HepG2 (cell line): ENCODE measurements around the gene CHRNB4. TPM values are rescaled to one million over a fixed set of nuclear protein-coding genes. Genes with fewer than 3 reads are reported as not detected.

Experiments used
- ATAC-seq: fragments of 200-7000 bp; cut with Tn5 transposase; 3 replicates; pipeline ENCODE4 v1.9.1; 2020; ENCODE audit warnings: mild to moderate bottlenecking, moderate library complexity
- BruUV-seq: library from RNA; stranded (reverse); fragments of 400-500 nt; replicated peaks from 2 replicates; lab custom pipeline; 2021; lab: Mats Ljungman, UMichigan
- CTCF ChIA-PET: fragments of 300-600 bp; formaldehyde crosslinking; extraction: SDS; loops from one replicate; lab custom pipeline; 2021; ENCODE audit warnings: low total read pairs, inconsistent platforms, low intra/inter-chr PET ratio; lab: Yijun Ruan, JAX
- POLR2A ChIA-PET: fragments of 350-600 bp; sonication (Branson Sonifier 250); formaldehyde crosslinking; loops from one replicate; lab custom pipeline; 2020; ENCODE audit warnings: antibody characterized with exemption, inconsistent platforms; lab: Yijun Ruan, JAX
- DNase-seq: peaks from one replicate; pipeline ENCODE4 v3.0.0-alpha.2; 2015; ENCODE audit warnings: low spot score
- FAIRE-seq: peaks from 3 replicates; lab custom pipeline; 2011; peaks lifted over from hg19 to GRCh38; lab: Jason Lieb, UNC
- H2AFZ ChIP-seq: one replicate; pipeline ENCODE4 v1.6.1; 2011; ENCODE audit warnings: low read length, inconsistent platforms
- H3K27ac ChIP-seq: fragments of 300-600 bp; 3 replicates; pipeline ENCODE4 v1.8.0; 2011; ENCODE audit warnings: mixed run types, mild to moderate bottlenecking, mixed read lengths, low read length, inconsistent platforms; ENCODE audit not compliant: insufficient read depth; ENCODE audit errors: extremely low read length
- H3K27me3 ChIP-seq, 2 experiments: fragments of 200-600 bp in 1 of 2; 2 replicates in 1 of 2; 3 replicates in 1 of 2; pipeline versions ENCODE4 v1.6.0 to v1.8.0; 2011; ENCODE audit warnings: low read length in 2 of 2, mild to moderate bottlenecking in 2 of 2, moderate library complexity in 2 of 2, inconsistent platforms in 1 of 2; ENCODE audit not compliant: insufficient read depth in 2 of 2, control insufficient read depth in 1 of 2
- H3K36me3 ChIP-seq, 2 experiments: fragments of 200-600 bp in 1 of 2; replicated peaks in 1 of 2; 2 replicates in 1 of 2; 3 replicates in 1 of 2; pipeline versions ENCODE4 v1.5.1 to v1.8.0; 2011; ENCODE audit warnings: low read length in 2 of 2, inconsistent platforms in 1 of 2; ENCODE audit not compliant: insufficient read depth in 2 of 2, control insufficient read depth in 1 of 2
- H3K4me1 ChIP-seq: 2 replicates; pipeline ENCODE4 v1.5.1; 2012; ENCODE audit warnings: low read length, inconsistent platforms; ENCODE audit not compliant: insufficient read depth
- H3K4me2 ChIP-seq: 2 replicates; pipeline ENCODE4 v1.6.0; 2011; ENCODE audit warnings: low read depth, low read length, inconsistent platforms
- H3K4me3 ChIP-seq, 3 experiments: fragments of 200-600 bp in 1 of 3; sonication (generic), shearing (Covaris generic) in 1 of 3; replicated peaks in 1 of 3; 2 replicates each; pipeline ENCODE4 v1.5.1; 2011 to 2016; ENCODE audit warnings: low read length in 3 of 3, inconsistent platforms in 2 of 3, low read depth in 2 of 3, mild to moderate bottlenecking in 2 of 3, control low read depth in 1 of 3, mixed read lengths in 1 of 3; ENCODE audit not compliant: insufficient read depth in 1 of 3
- H3K79me2 ChIP-seq: one replicate; pipeline ENCODE4 v1.6.1; 2011; ENCODE audit warnings: low read length, inconsistent platforms; ENCODE audit not compliant: insufficient read depth
- H3K9ac ChIP-seq: 2 replicates; pipeline ENCODE4 v1.6.0; 2011; ENCODE audit warnings: mild to moderate bottlenecking, low read depth, low read length, inconsistent platforms; ENCODE audit not compliant: insufficient read depth
- H3K9me3 ChIP-seq: 2 replicates; pipeline ENCODE4 v1.5.1; 2012; ENCODE audit warnings: mild to moderate bottlenecking, low read length
- H4K20me1 ChIP-seq: 2 replicates; pipeline ENCODE4 v1.6.0; 2011; ENCODE audit warnings: inconsistent platforms, mild to moderate bottlenecking, low read length, moderate library complexity; ENCODE audit not compliant: insufficient read depth
- CTCF ChIP-seq: sonication (generic); formaldehyde crosslinking; IDR thresholded peaks from 2 replicates; pipeline ENCODE4 v1.5.0; 2020; ENCODE audit warnings: mild to moderate bottlenecking, missing genetic modification reagents, moderate library complexity
- HNRNPH1 ChIP-seq: fragments of 200-400 bp; formaldehyde crosslinking; optimal IDR thresholded peaks from 2 replicates; pipeline ENCODE3; 2017; ENCODE audit warnings: mild to moderate bottlenecking, low read depth, low read length
- KDM5B ChIP-seq: sonication (generic); formaldehyde crosslinking; IDR thresholded peaks from 2 replicates; pipeline ENCODE4 v1.4.0; 2020; ENCODE audit warnings: missing genetic modification reagents, mild to moderate bottlenecking, borderline replicate concordance
- NR2C2 ChIP-seq: sonication (generic); formaldehyde crosslinking; IDR thresholded peaks from 2 replicates; pipeline ENCODE4 v1.4.0; 2020; ENCODE audit warnings: missing genetic modification reagents, mild to moderate bottlenecking, moderate library complexity, borderline replicate concordance
- PCBP2 ChIP-seq: fragments of 200-400 bp; formaldehyde crosslinking; optimal IDR thresholded peaks from 2 replicates; pipeline ENCODE3; 2018; ENCODE audit warnings: low read length, low read depth; ENCODE audit not compliant: poor library complexity, severe bottlenecking
- PHF8 ChIP-seq: sonication (generic); formaldehyde crosslinking; IDR thresholded peaks from 2 replicates; pipeline ENCODE4 v1.5.0; 2020; ENCODE audit warnings: missing genetic modification reagents
- RNF2 ChIP-seq: fragments of 450-650 bp; conservative IDR thresholded peaks from 2 replicates; pipeline ENCODE4 v1.6.1; 2016; ENCODE audit warnings: low read depth
- TBX2 ChIP-seq: sonication (generic); formaldehyde crosslinking; IDR thresholded peaks from 2 replicates; pipeline ENCODE4 v1.5.0; 2020; ENCODE audit warnings: missing genetic modification reagents, mild to moderate bottlenecking, borderline replicate concordance
- ZBTB46 ChIP-seq: sonication (generic); formaldehyde crosslinking; IDR thresholded peaks from 2 replicates; pipeline ENCODE4 v1.4.0; 2020; ENCODE audit warnings: mild to moderate bottlenecking, missing genetic modification reagents, borderline replicate concordance
- ZNF326 ChIP-seq: sonication (generic); formaldehyde crosslinking; IDR thresholded peaks from 2 replicates; pipeline ENCODE4 v1.4.0; 2020; ENCODE audit warnings: missing genetic modification reagents, borderline replicate concordance
- ZNF781 ChIP-seq: sonication (generic); formaldehyde crosslinking; IDR thresholded peaks from 2 replicates; pipeline ENCODE4 v1.5.1; 2020; ENCODE audit warnings: borderline replicate concordance, mild to moderate bottlenecking, missing genetic modification reagents; ENCODE audit errors: not compliant biosample characterization
- ZNF816 ChIP-seq: sonication (generic); formaldehyde crosslinking; IDR thresholded peaks from 2 replicates; pipeline ENCODE4 v1.8.0; 2022; ENCODE audit warnings: missing genetic modification reagents, mild to moderate bottlenecking, borderline replicate concordance
- ZNF879 ChIP-seq: sonication (generic); formaldehyde crosslinking; IDR thresholded peaks from 2 replicates; pipeline ENCODE4 v1.8.1; 2023; ENCODE audit warnings: missing genetic modification reagents
- ZSCAN30 ChIP-seq: sonication (generic); formaldehyde crosslinking; IDR thresholded peaks from 2 replicates; pipeline ENCODE4 v1.5.0; 2020; ENCODE audit warnings: mild to moderate bottlenecking, missing genetic modification reagents
- WGBS: methylation state at CpG from one replicate; pipeline ENCODE4 v1.1.6; 2017; ENCODE audit warnings: low lambda C conversion rate; 5-methylcytosine and 5-hydroxymethylcytosine counted together
- in situ Hi-C: cut with HindIII; loops from 2 replicates; pipeline ENCODE4 v1.10.0; 2017; ENCODE audit warnings: low pct_unique_long_range_greater_than_20kb; ENCODE audit not compliant: extremely low pct_ligation_motif_present
- intact Hi-C: fragments of 100-400 bp; cut with micrococcal nuclease; formaldehyde crosslinking; loops from one replicate; pipeline ENCODE4 v1.10.0; 2022; ENCODE audit not compliant: unreplicated experiment
- polyA plus RNA-seq, 8 experiments: library from polyadenylated mRNA; depleted of rRNA in 3 of 8; stranded (reverse) in 7 of 8; unstranded in 1 of 8; fragments of >200 nt; fragmentation: Illumina TruSeq in 4 of 8; extraction: Trizol in 4 of 8; gene quantifications; 2 replicates each; pipeline versions ENCODE4 v1.2.1 to v1.2.3, GENCODE V29; 2011 to 2016; ENCODE audit warnings: low read depth in 4 of 8, missing spikeins in 1 of 8, mixed read lengths in 1 of 8; ENCODE audit not compliant: insufficient read depth in 1 of 8
- total RNA-seq, 5 experiments: library from RNA; depleted of rRNA; stranded (reverse); fragments of >200 nt; fragmentation: Illumina TruSeq; extraction: Trizol; gene quantifications; 2 replicates each; pipeline ENCODE4 v1.2.3, GENCODE V29; 2016; ENCODE audit warnings: low read depth in 1 of 5

CHRNB4 gene
- total and polyA plus RNA-seq, 2 of the 13 experiments (the other 11 are each of a cell fraction or from before 2014, with no cell fraction given): not detected

GRCh38 chr15:78617076-78617475 is 23.9 kb downstream of the CHRNB4 start:
- Histone ChIP-seq H3K27me3 (peaks cover 3 to 33% of the 10 kb centered on the region in 2 experiments; a peak in 4 of 5 replicates), H3K9ac (no peak overlapping the region), H4K20me1 (no peaks in the 10 kb centered on the region), H3K9me3 (no peaks in the 10 kb centered on the region), H3K79me2 (no peaks in the 10 kb centered on the region), H3K27ac (no peak overlapping the region), H2AFZ (no peak overlapping the region), H3K4me1 (no peaks in the 10 kb centered on the region), H3K4me3 (no peak overlapping the region), H3K4me2 (no peak overlapping the region), H3K36me3 (no peaks in the 10 kb centered on the region)
- intact Hi-C loops: no loop called here
- ChIA-PET CTCF (no interaction called here), POLR2A (no interaction called here)
- TF ChIP-seq ZNF781 (no peak), ZNF879 (CRISPR knock-in tag) (no peak), KDM5B (CRISPR knock-in tag) (no peak), NR2C2 (CRISPR knock-in tag) (no peak), HNRNPH1 (no peak), ZNF326 (CRISPR knock-in tag) (no peak), ZNF816 (CRISPR knock-in tag) (no peak), ZSCAN30 (CRISPR knock-in tag) (no peak), PHF8 (CRISPR knock-in tag) (no peak), CTCF (CRISPR knock-in tag) (no peak), PCBP2 (no peak), RNF2 (no peak), ZBTB46 (no peak), TBX2 (no peak)
- FAIRE-seq (no peak), DNase-seq (no peak), ATAC-seq (no peak)
- in situ Hi-C loops: no loop called here
- BruUV-seq: no TSS peak
- 0% methylated on average over 4 of the region's 7 CpGs for WGBS
